Measurements from ENCODE around the gene CDK2.
"Not testable (repeated sequence)": the region's sequence is repeated elsewhere in the genome, so short reads cannot be mapped to it uniquely, and the experiment has no call there.

CDK2 gene

DNA sequence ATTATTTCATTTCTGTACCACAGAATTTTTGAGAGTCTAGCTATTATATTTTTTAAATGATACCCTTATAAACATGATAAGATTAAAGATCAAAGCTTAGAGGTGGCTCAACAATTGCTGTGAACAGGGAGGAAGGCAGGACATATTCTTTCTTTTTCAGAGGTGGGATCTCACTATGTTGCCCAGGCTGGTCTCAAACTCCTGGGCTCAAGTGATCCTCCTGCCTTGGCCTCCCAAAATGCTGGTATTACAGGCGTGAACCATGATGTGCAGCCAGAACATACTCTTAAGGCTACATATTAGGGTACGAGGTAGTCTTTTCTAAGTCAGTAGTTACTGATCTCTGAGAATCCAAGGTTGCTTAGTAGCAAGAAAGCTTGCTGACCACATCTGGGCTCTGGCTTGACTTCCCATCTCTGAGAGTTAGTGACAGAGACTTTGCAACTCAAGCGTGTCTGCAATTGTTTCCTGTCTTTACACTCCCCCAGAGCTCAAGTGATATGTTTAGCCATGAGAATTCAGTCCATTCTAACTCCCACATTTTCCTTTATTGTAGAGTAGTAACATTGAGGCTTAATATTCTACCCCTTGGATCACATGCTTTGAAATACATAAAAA lies 15.8 kb downstream of the CDK2 start:
- peak; percentile 61 for DNase-seq

GRCh38 chr12:55983232-55983842 lies 16.7 kb downstream of the CDK2 start:
- DNase-seq: no peak

GRCh38 chr12:55984861-55985260 lies 18.2 kb downstream of the CDK2 start:
- DNase-seq: no peak

GRCh38 chr12:55985341-55985740 lies 18.7 kb downstream of the CDK2 start:
- DNase-seq: no peak

- DNase-seq: not testable (repeated sequence)
These were observed 19.3 kb downstream of the CDK2 start for GRCh38 chr12:55985976-55986375.

GRCh38 chr12:55991110-55991509 lies 24.5 kb downstream of the CDK2 start:
- no peak for DNase-seq

GRCh38 chr12:55993230-55993853 lies 26.7 kb downstream of the CDK2 start:
- no peak for DNase-seq

DNA sequence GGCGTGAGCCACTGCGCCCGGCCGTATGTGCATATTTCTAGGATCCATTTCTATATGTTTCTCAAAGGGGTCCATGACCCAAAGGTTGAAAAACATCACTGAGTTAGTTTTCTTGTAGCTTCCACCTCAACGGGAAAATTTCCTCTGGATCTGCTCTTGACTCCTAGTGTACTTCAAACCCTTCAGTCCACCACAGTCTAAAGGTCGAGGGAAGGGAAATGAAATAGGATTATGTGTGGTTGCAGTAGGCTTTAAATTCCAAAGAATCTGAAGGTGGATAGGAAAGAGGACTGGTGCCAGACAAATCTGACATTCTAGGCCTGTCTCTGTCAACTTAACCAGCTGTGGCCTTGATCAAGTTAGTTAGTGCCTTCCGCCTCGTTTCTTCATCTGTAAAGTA lies 28.7 kb downstream of the CDK2 start:
- no peak for DNase-seq

DNA sequence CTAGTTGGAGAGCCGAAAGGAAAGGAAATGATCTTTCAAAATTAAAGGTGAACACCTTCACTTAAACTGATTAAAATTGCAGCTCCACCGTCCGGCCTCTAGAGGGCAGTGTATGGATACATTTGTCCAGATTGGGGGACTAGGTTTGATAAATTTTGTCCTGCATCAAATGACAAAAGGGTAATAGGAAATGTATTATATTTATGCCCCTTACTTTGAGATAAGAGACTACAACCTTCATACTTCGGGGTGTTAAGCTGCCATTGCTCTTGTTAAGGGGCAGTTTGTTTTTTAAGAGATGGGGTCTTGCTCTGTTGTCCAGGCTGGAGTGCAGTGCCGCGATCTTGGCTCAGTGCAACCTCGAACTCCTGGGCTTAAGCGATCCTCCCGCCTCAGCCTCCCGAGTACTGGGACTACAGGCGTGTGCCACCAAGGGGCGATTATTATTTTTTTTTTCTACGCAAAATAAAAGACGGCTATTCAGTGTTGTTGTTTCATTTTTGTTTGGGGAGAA lies 29.6 kb downstream of the CDK2 start:
- peak; percentile 72 for DNase-seq

DNA sequence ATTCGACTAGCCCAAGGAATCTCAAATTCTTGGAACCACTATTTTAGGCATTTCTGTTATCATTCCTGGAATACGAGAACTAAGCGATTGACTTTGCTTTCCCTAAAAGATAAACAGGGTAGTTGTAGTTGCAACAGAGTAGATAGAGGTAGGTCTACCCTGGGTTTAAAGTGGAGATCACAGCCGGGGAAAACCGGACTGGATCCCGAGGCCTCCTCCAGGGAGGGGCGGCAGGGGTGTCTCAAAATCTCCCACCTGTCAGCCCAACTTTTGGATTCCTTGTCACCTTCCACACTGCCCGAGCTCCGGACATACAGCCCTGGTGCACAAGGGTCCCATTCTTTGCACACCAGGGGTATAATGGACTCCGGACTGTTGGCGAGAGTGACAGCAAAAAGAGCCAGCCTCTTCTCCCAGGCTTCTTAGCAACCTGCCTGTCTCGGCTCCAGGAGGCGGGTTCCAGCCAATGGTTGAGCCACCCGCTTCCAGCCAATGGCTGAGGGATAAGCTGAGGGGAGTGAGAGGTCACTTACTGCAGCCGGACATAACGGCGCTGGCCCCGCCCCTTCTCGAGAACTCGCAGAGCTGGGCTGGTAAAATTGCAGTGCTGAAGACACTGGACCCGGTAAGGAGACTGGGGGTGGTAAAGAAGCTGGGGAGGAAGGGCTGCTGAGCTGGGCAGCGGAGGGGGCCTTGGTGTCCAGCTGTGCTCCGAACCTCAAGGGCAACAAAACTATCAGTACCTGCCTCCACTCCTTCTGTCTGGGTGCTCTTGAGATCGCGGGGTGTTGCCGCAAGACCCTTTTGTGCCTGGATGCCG lies 30.3 kb downstream of the CDK2 start, which contains the start of gene SUOX:
Gene SUOX (plus strand): TSS at position 562 of the 820 bp plus-strand sequence. CDS start 4,946 bp downstream, outside the sequence.
- DNase-seq: peak; percentile 96

DNA sequence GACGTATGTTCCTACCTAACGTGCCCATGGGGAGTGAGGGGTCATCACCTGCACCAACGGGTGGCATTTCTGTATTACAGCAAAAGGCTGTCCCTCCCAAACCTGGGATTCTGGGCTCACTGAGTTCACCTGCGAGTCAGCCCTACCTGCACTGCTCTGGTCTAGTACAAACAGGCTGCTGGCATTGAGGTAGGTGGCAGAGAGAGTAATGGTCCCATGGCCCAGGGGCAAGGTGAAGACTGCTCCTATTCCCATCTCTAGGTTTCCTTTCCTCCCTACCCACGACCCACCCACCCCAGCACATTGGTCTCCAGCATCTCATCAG lies 30.9 kb downstream of the CDK2 start:
- DNase-seq: no peak

GRCh38 chr12:55999522-55999921 lies 32.9 kb downstream of the CDK2 start:
- DNase-seq: not testable (repeated sequence)

DNA sequence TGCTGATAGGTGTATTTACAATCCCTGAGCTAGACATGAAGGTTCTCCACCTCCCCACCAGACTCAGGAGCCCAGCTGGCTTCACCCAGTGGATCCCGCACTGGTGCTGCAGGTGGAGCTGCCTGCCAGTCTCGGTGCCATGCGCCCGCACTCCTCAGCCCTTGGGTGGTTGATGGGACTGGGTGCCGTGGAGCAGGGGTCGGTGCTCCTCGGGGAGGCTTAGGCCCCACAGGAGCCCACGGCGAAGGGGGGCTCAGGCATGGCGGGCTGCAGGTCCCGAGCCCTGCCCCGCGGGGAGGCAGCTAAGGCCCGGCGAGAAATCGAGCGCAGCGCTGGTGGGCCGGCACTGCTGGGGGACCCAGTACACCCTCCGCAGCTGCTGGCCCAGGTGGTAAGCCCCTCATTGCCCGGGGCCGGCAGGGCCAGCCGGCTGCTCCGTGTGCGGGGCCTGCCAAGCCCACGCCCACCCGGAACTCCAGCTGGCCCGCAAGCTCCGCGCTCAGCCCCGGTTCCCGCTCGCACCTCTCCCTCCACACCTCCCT lies 33.4 kb downstream of the CDK2 start:
- DNase-seq: not testable (repeated sequence)

GRCh38 chr12:56001487-56002100 lies 35.0 kb downstream of the CDK2 start:
- DNase-seq: no peak

- DNase-seq: peak; percentile 52
These were observed 36.7 kb downstream of the CDK2 start for GRCh38 chr12:56003376-56003775.

DNA sequence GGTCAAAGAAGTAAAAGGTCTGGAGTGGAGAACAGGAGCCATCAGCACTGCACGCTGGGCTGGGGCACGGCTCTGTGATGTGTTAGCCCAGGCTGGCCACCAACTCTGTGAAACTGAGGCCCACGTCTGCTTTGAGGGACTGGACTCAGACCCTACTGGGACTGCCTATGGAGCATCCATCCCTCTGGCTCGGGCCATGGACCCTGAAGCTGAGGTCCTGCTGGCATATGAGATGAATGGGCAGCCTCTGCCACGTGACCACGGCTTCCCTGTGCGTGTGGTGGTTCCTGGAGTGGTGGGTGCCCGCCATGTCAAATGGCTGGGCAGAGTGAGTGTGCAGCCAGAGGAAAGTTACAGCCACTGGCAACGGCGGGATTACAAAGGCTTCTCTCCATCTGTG lies 37.6 kb downstream of the CDK2 start:
- no peak for DNase-seq

DNA sequence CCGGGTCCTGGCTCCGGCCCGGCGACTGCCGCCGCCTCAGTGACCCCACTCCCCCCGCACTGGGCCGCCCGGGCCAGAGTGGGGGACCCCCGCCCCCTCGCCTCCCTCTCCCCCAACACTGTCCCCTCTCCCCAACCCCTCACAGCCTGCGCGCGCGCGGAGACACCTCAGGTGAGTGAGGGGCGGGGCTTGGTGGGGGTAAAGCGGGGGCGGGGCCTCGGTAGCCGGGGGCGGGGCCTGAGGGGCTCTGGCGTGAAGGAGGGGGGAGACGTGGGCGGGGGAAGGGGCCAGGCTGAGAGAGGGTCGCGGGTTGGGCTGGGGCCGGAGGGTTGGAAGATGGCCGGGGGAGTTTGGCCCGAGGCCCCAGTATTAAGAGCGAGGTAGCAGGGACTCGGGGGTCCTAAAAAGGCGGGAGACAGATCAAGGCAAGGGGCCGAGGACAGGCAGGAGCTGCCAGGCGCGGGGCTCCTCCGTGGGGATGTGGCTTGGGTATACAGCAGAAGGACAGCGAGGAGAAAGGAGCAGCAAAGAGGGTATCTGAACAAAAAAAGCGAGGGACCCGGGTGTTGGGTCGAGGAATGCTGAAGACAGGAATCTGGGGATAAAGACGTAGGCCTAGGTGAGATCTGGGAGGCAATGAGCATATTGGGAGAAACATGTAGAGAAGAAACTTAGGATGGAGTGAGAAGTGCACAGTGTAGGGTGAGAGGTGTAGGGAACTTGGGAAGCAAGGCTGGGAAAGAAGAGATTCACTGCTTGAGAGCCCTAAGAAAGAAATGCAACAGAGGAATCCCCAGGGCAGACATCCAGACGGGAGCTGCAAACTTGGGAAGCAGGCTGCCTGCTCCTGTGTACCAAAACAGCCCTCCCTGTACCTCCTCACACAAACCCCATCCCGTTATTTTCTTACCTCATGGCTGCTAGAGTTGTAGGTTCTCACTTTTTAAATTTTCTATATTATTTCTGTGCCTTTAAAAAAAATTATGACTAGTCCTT lies 41.2 kb downstream of the CDK2 start:
- DNase-seq: peak; percentile 15

GRCh38 chr12:56010111-56010570 lies 43.5 kb downstream of the CDK2 start:
- no peak for DNase-seq

DNA sequence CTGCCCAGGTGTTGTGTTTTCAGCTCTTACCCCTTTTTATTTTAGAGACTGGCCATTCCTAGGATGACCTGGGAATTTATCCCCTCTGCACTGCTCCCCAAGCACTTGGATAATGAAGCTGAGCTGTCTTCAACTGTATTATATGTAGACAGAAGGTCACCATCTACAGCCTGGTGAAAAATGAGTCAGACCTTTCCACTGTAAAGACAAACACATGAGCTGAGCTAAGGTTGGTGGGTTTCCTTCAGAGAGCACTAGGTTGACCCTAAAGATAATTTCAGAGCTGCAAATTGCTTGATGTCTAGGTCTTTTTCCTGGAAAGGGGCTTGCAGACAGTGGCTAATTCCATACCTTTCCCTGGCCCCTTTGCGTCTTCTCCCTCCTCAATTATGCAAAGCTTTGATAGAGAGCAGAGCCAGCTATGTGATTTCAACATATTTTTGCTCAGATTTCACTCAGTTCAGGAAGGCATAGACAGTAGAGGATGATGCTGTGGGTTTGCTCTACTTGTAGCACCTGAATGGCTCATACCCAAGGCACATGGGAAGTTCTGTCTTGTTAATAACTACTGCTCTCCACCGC lies 45.0 kb downstream of the CDK2 start:
- no peak for DNase-seq

GRCh38 chr12:56013482-56013881 lies 46.9 kb downstream of the CDK2 start:
- DNase-seq: no peak

- no peak for DNase-seq
These were observed 47.6 kb downstream of the CDK2 start for GRCh38 chr12:56014205-56014604.
